Brain microvascular endothelial cell (primary cell): ENCODE results near the gene TPD52L1.

ENCODE experiments used
- DNase-seq: peaks from one replicate; pipeline ENCODE4 v3.0.0-alpha.2; 2020
- H3K27ac ChIP-seq: fragments of 250-450 bp; sonication (Bioruptor Pico); 2 replicates; pipeline ENCODE4 v1.5.1; 2020; ENCODE audit warnings: mild to moderate bottlenecking, moderate library complexity
- H3K27me3 ChIP-seq: fragments of 250-450 bp; sonication (Bioruptor Pico); replicated peaks from 2 replicates; pipeline ENCODE4 v1.5.1; 2020; ENCODE audit warnings: mild to moderate bottlenecking
- H3K36me3 ChIP-seq: fragments of 250-450 bp; sonication (Bioruptor Pico); replicated peaks from 2 replicates; pipeline ENCODE4 v1.5.1; 2020; ENCODE audit warnings: mild to moderate bottlenecking
- H3K4me3 ChIP-seq: 2 replicates; pipeline ENCODE4 v1.5.1; 2011; ENCODE audit warnings: low read depth, mild to moderate bottlenecking, control low read depth, low read length, moderate library complexity
- in situ Hi-C: cut with HindIII; loops from 2 replicates; pipeline ENCODE4 v1.10.0; 2017; ENCODE audit warnings: low sequenced_read_pairs, low pct_ligation_motif_present
- TF ChIP-seq, protein P1 (sequence below): IDR thresholded peaks from 2 replicates; pipeline ENCODE4 v1.5.1; 2011; ENCODE audit warnings: low read depth, mild to moderate bottlenecking, moderate library complexity, low read length, control low read depth, inconsistent platforms; ENCODE audit errors: missing control alignments

Gene TPD52L1

DNA sequence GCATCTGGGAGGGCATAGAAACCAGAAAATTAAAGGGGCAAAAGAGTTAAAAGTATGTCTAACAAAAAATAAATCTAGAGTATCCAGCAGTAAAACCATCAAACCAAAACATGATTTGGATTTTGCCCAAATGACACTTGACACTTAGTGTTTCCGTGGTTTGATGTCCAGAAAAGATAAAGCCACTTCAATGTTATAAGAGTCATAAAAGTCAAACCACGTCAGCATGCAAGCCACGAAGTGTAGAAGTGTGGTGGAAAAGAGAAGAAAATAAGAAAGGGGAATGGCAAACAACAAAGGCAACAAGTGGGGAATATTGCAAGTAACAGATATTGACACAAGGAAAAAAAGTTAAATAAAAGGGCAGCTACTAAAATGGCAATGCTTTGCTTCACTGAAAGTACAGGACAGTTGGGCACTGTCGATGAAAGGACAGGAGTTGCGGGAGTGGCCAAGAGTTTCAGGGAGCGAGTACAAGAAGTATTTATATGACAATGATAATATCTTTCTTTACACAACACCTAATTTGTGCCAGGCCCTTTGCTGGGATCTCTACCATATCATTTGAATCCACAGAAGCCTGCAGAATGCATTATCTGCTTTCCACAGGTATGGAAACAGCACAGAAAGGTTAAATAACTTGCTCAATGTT is 154.5 kb downstream of the TPD52L1 start:
- H3K36me3 ChIP-seq: no peaks in the 10 kb centered on the region
- no peak overlapping the region for H3K27ac ChIP-seq
- H3K27me3 ChIP-seq: no peaks in the 10 kb centered on the region
- TF ChIP-seq, protein P1, sequence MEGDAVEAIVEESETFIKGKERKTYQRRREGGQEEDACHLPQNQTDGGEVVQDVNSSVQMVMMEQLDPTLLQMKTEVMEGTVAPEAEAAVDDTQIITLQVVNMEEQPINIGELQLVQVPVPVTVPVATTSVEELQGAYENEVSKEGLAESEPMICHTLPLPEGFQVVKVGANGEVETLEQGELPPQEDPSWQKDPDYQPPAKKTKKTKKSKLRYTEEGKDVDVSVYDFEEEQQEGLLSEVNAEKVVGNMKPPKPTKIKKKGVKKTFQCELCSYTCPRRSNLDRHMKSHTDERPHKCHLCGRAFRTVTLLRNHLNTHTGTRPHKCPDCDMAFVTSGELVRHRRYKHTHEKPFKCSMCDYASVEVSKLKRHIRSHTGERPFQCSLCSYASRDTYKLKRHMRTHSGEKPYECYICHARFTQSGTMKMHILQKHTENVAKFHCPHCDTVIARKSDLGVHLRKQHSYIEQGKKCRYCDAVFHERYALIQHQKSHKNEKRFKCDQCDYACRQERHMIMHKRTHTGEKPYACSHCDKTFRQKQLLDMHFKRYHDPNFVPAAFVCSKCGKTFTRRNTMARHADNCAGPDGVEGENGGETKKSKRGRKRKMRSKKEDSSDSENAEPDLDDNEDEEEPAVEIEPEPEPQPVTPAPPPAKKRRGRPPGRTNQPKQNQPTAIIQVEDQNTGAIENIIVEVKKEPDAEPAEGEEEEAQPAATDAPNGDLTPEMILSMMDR: no peak
- in situ Hi-C loops: no loop called here
- DNase-seq: no peak
- no peak overlapping the region for H3K4me3 ChIP-seq

DNA sequence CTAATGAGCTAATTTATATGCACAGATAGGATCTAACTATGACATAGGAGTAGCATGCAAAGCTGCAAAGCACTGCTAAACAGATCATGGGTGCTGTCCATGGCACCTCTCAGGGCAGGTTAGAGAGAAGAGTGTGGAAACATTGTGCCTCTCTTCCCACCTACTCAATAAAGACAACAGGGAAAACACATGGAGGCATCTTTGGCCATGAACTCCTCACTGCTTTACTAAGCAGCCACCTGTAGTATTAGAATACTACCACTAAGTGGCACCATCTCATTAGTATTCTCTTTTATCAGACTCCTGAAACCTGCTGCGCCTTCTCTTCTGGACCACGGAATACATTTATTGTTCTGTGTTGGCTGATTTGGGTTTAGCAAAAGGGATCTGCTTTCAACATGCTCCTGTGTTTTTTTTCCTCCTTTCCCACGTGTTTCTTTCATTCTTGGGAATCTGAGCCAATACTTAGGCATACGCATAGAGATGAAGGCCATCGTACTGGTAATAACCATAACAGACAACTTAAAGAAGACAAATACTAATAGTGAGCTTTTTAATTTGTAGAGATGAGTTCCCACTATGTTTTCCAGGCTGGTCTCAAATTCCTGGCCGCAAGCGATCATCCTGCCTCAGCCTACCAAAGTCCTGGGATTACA is 157.5 kb downstream of the TPD52L1 start:
- no peak overlapping the region for H3K4me3 ChIP-seq
- DNase-seq: peak; percentile 56
- TF ChIP-seq, protein P1: peak; percentile 71

DNA sequence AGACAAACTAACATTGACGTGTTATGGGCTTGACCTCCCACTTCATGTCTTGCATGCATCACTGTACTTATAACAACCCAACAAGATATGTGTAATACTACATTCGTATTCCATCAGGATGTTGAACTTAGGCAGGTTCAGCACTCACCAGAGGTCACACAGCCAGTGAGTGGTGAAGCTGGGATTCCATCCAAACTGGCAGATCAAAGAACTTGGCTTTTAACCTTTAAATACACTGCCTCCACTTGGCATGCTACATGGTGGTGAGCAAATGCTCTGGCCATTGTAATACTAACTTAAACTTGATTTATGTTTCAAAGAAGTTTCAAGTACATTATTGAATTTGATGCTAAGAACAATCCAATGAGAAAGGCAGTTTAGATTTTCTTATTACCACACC is 158.9 kb downstream of the TPD52L1 start:
- no peak for DNase-seq
- in situ Hi-C loops: loop anchor here (5.0 kb wide), 1 partner anchor 440 kb away; no protein-coding TSS in a partner anchor
- Histone ChIP-seq H3K4me3 (no peak overlapping the region), H3K36me3 (no peaks in the 10 kb centered on the region), H3K27ac (no peak overlapping the region), H3K27me3 (no peaks in the 10 kb centered on the region)
- TF ChIP-seq, protein P1: no peak

More for the DNA sequence above, 157.5 kb downstream of the TPD52L1 start:
- no peak overlapping the region for H3K27ac ChIP-seq
- no peaks in the 10 kb centered on the region for H3K27me3 ChIP-seq
- in situ Hi-C loops: loop anchor here (5.0 kb wide), 1 partner anchor 441 kb away; no protein-coding TSS in a partner anchor
- H3K36me3 ChIP-seq: no peaks in the 10 kb centered on the region

DNA sequence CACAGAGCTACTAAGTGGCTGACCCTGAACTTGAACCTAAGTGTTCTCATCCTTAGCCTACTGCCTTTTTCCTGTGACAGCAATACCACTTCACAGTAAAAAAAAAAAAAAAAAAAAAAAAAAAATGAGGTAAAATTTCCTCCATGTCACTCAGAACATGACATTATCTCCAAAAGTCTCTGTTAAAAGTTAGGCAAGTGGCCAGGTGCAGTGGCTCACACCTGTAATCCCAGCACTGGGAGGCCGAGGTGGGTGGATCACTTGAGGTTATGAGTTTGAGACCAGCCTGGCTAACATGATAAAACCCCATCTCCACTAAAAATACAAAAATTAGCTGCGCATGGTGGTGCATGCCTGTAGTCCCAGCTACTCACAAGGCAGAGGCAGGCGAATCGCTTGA is 159.4 kb downstream of the TPD52L1 start:
- TF ChIP-seq, protein P1: no peak
- DNase-seq: no peak
- Histone ChIP-seq H3K4me3 (no peak overlapping the region), H3K36me3 (no peaks in the 10 kb centered on the region), H3K27ac (no peak overlapping the region), H3K27me3 (no peaks in the 10 kb centered on the region)
- in situ Hi-C loops: loop anchor here (5.0 kb wide), 1 partner anchor 439 kb away; no protein-coding TSS in a partner anchor
